ENCODE data around the gene TBC1D5.

DNA sequence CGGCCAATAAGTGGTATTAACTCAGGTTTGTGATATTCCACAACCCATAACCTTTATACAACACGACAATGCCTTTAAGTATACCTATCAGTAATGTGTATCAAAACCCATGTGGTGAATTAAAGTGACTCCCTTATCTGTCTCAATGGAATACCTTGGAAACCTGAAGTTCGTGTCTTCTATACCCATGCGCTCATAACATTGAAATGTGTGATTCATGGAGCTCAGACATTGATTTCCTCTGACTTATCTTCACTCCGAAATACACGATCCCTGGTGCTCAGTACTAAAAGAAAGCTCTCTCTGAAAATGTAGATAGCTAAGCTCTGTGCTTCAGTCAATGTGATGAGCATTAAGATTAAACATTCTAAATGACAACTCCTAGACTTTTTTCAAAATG lies 140.3 kb downstream of the TBC1D5 start:
- TF ChIP-seq, protein P1, sequence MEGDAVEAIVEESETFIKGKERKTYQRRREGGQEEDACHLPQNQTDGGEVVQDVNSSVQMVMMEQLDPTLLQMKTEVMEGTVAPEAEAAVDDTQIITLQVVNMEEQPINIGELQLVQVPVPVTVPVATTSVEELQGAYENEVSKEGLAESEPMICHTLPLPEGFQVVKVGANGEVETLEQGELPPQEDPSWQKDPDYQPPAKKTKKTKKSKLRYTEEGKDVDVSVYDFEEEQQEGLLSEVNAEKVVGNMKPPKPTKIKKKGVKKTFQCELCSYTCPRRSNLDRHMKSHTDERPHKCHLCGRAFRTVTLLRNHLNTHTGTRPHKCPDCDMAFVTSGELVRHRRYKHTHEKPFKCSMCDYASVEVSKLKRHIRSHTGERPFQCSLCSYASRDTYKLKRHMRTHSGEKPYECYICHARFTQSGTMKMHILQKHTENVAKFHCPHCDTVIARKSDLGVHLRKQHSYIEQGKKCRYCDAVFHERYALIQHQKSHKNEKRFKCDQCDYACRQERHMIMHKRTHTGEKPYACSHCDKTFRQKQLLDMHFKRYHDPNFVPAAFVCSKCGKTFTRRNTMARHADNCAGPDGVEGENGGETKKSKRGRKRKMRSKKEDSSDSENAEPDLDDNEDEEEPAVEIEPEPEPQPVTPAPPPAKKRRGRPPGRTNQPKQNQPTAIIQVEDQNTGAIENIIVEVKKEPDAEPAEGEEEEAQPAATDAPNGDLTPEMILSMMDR (IDR thresholded peaks at IDR 0.05): no peak
- no peak for TF ChIP-seq IRF2 (CRISPR knock-in tag; IDR thresholded peaks at IDR 0.05; ENCODE audit: borderline replicate concordance, low read depth)

Measured in WTC11 (cell line).